Loucy (cell line): Measurements from ENCODE around the gene LDB1.
A peak's percentile ranks its signal among the peaks of the same experiment; 100 is the strongest.

ENCODE experiments used
- H2AFZ ChIP-seq: fragments of 200-600 bp; sonication (generic); 2 replicates; pipeline ENCODE4 v1.6.0; 2016; ENCODE audit warnings: antibody characterized with exemption, mild to moderate bottlenecking, low read length, moderate library complexity
- H3F3A ChIP-seq: fragments of 200-600 bp; 2 replicates; pipeline ENCODE4 v1.6.0; 2016; ENCODE audit warnings: antibody characterized with exemption, low read depth, mild to moderate bottlenecking
- H3K27me3 ChIP-seq: fragments of 200-600 bp; sonication (generic); 2 replicates; pipeline ENCODE4 v1.6.1; 2014; ENCODE audit warnings: low read length, mild to moderate bottlenecking; ENCODE audit not compliant: insufficient read depth, poor library complexity, severe bottlenecking
- H3K36me3 ChIP-seq: fragments of 200-600 bp; sonication (generic); 2 replicates; pipeline ENCODE4 v1.6.1; 2016; ENCODE audit warnings: low read length; ENCODE audit not compliant: insufficient read depth
- H3K4me1 ChIP-seq: fragments of 200-600 bp; sonication (generic); 2 replicates; pipeline ENCODE4 v1.5.1; 2014; ENCODE audit warnings: low read length, mild to moderate bottlenecking; ENCODE audit not compliant: insufficient read depth, poor library complexity, severe bottlenecking
- H3K4me2 ChIP-seq: fragments of 200-600 bp; sonication (generic); 2 replicates; pipeline ENCODE4 v1.6.0; 2014; ENCODE audit warnings: antibody characterized with exemption, low read length, low read depth, mild to moderate bottlenecking; ENCODE audit not compliant: poor library complexity, severe bottlenecking
- H3K4me3 ChIP-seq: fragments of 200-600 bp; sonication (generic); 2 replicates; pipeline ENCODE4 v1.5.1; 2014; ENCODE audit warnings: low read length, mild to moderate bottlenecking, mixed read lengths; ENCODE audit not compliant: poor library complexity, severe bottlenecking
- H3K79me2 ChIP-seq: fragments of 200-600 bp; sonication (generic); 2 replicates; pipeline ENCODE4 v1.6.1; 2014; ENCODE audit warnings: low read length; ENCODE audit not compliant: insufficient read depth
- H3K9ac ChIP-seq: fragments of 200-600 bp; sonication (generic); 2 replicates; pipeline ENCODE4 v1.6.0; 2014; ENCODE audit warnings: mild to moderate bottlenecking, low read depth, low read length, moderate library complexity; ENCODE audit not compliant: poor library complexity, severe bottlenecking
- H3K9me2 ChIP-seq: fragments of 200-600 bp; sonication (generic); replicated peaks from 2 replicates; pipeline ENCODE4 v1.6.1; 2016; ENCODE audit warnings: low read depth, low read length, mixed read lengths
- H3K9me3 ChIP-seq: fragments of 200-600 bp; sonication (generic); 2 replicates; pipeline ENCODE4 v1.6.1; 2014; ENCODE audit warnings: mild to moderate bottlenecking, antibody characterized with exemption, low read length, low read depth; ENCODE audit not compliant: insufficient read depth
- H4K20me1 ChIP-seq: fragments of 200-600 bp; sonication (generic); 2 replicates; pipeline ENCODE4 v1.6.0; 2014; ENCODE audit warnings: antibody characterized with exemption, low read length, mild to moderate bottlenecking; ENCODE audit not compliant: insufficient read depth, poor library complexity, severe bottlenecking
- CTCF ChIP-seq: fragments of 200-600 bp; sonication (generic); conservative IDR thresholded peaks from 2 replicates; pipeline ENCODE4 v1.5.1; 2014; ENCODE audit warnings: mild to moderate bottlenecking, antibody characterized with exemption, low read length
- EZH2phosphoT487 ChIP-seq: fragments of 200-600 bp; IDR thresholded peaks from 2 replicates; pipeline ENCODE4 v1.6.1; 2018; ENCODE audit warnings: antibody characterized with exemption, mild to moderate bottlenecking, moderate library complexity, borderline replicate concordance

LDB1 gene

GRCh38 chr10:102135956-102136526 is 15.9 kb upstream of the LDB1 start:
- no peak for TF ChIP-seq EZH2phosphoT487
- TF ChIP-seq CTCF = no peak
- Histone ChIP-seq H3K9me3 (no peaks in the 10 kb centered on the region), H3F3A (no peaks in the 10 kb centered on the region), H3K4me1 (peaks cover 31% of the 10 kb centered on the region), H2AFZ (no peak overlapping the region), H3K79me2 (peaks cover 71% of the 10 kb centered on the region), H3K4me2 (peak overlapping the region; percentile 94), H3K9ac (peak overlapping the region; percentile 83), H3K36me3 (peaks cover 34% of the 10 kb centered on the region; the same call in 1 of the 2 replicates), H3K27me3 (no peaks in the 10 kb centered on the region), H3K4me3 (peak overlapping the region; percentile 52), H3K9me2 (no peaks in the 10 kb centered on the region), H4K20me1 (peaks cover 50% of the 10 kb centered on the region)

GRCh38 chr10:102134416-102134815 is 14.2 kb upstream of the LDB1 start:
- TF ChIP-seq EZH2phosphoT487 (no peak), CTCF (no peak)
- no peak overlapping the region for H2AFZ ChIP-seq
- peak overlapping the region; percentile 83 for H3K9ac ChIP-seq
- H3K4me2 ChIP-seq = peak overlapping the region; percentile 94
- no peaks in the 10 kb centered on the region for H3F3A ChIP-seq
- H3K4me1 ChIP-seq = peaks cover 31% of the 10 kb centered on the region
- no peaks in the 10 kb centered on the region for H3K9me2 ChIP-seq
- no peaks in the 10 kb centered on the region for H3K9me3 ChIP-seq
- H3K27me3 ChIP-seq = no peaks in the 10 kb centered on the region
- peaks cover 64% of the 10 kb centered on the region for H3K79me2 ChIP-seq
- peaks cover 18% of the 10 kb centered on the region; the same call in 1 of the 2 replicates for H3K36me3 ChIP-seq
- H4K20me1 ChIP-seq = peaks cover 50% of the 10 kb centered on the region
- H3K4me3 ChIP-seq = peak overlapping the region; percentile 94

- Histone ChIP-seq H2AFZ (peak overlapping the region; percentile 91), H3K79me2 (peaks cover 57% of the 10 kb centered on the region), H3K36me3 (peaks cover 9% of the 10 kb centered on the region; the same call in 1 of the 2 replicates), H3K9me2 (no peaks in the 10 kb centered on the region), H3K9ac (peak overlapping the region; percentile 83), H4K20me1 (peaks cover 46% of the 10 kb centered on the region), H3K4me1 (peaks cover 31% of the 10 kb centered on the region), H3K9me3 (no peaks in the 10 kb centered on the region), H3K27me3 (no peaks in the 10 kb centered on the region), H3F3A (no peaks in the 10 kb centered on the region), H3K4me3 (peak overlapping the region; percentile 94), H3K4me2 (peak overlapping the region; percentile 94)
- TF ChIP-seq EZH2phosphoT487 = no peak
- no peak for TF ChIP-seq CTCF
Measured at GRCh38 chr10:102133373-102134195, 13.4 kb upstream of the LDB1 start.
